GM21390 (cell line): ENCODE results near the gene PSME1.

Experiments
- ATAC-seq: cut with Tn5 transposase; IDR thresholded peaks from one replicate; pipeline ENCODE4 v1.9.1; 2021; ENCODE audit not compliant: unreplicated experiment

The PSME1 gene

GRCh38 chr14:24127673-24128072 lies 8.3 kb upstream of the PSME1 start:
- no peak for ATAC-seq

- no peak for ATAC-seq
Measured at GRCh38 chr14:24129410-24129998, 6.5 kb upstream of the PSME1 start.

- no peak for ATAC-seq
Measured at GRCh38 chr14:24130380-24130716, 5.6 kb upstream of the PSME1 start, which contains the start of gene FITM1. FITM1 (plus strand) TSS chr14:24130659; CDS start chr14:24131564, 905 bp downstream.

- ATAC-seq, result no peak
Measured at GRCh38 chr14:24130717-24131548, 5.1 kb upstream of the PSME1 start.

- no peak for ATAC-seq
Measured at GRCh38 chr14:24131549-24131966, 4.4 kb upstream of the PSME1 start.

- no peak for ATAC-seq
Measured at GRCh38 chr14:24132061-24132685, 3.8 kb upstream of the PSME1 start.

GRCh38 chr14:24132976-24133375 lies 3.0 kb upstream of the PSME1 start:
- ATAC-seq, result no peak

- ATAC-seq, result no peak
Measured at GRCh38 chr14:24133735-24134134, 2.3 kb upstream of the PSME1 start.

GRCh38 chr14:24135584-24135833 lies 485 bp upstream of the PSME1 start:
- no peak for ATAC-seq

- ATAC-seq, result no peak
Measured at GRCh38 chr14:24136684-24137528, 912 bp downstream of the PSME1 start.

- ATAC-seq, result no peak
Measured at GRCh38 chr14:24137529-24138395, 1.8 kb downstream of the PSME1 start.

- no peak for ATAC-seq
Measured at GRCh38 chr14:24138396-24139271, 2.6 kb downstream of the PSME1 start.

- no peak for ATAC-seq
Measured at GRCh38 chr14:24139272-24139934, 3.4 kb downstream of the PSME1 start.

GRCh38 chr14:24141097-24141880 lies 5.3 kb downstream of the PSME1 start, which contains the start of gene EMC9:
EMC9 (minus strand) TSS chr14:24141591; CDS start chr14:24141304, 287 bp downstream.
- ATAC-seq, result peak; percentile 84

- no peak for ATAC-seq
Measured at GRCh38 chr14:24143511-24143910, 7.5 kb downstream of the PSME1 start.

- ATAC-seq, result no peak
Measured at GRCh38 chr14:24144451-24144850, 8.5 kb downstream of the PSME1 start.

- ATAC-seq, result no peak
Measured at GRCh38 chr14:24145219-24145618, 9.2 kb downstream of the PSME1 start.
